Globus pallidus (tissue), 1 donor: Measurements from ENCODE around the gene CAPN11.

Experiments
- DNase-seq: peaks from one replicate; pipeline ENCODE4 v3.0.0-alpha.2; 2015; ENCODE audit warnings: low spot score

The CAPN11 gene

GRCh38 chr6:44214307-44214706 lies 55.7 kb downstream of the CAPN11 start:
- DNase-seq: no peak

GRCh38 chr6:44216677-44217331 lies 58.2 kb downstream of the CAPN11 start, which contains the start of gene MYMX:
TSS of gene MYMX (plus strand) at chr6:44216926. CDS start at chr6:44217472, 546 bp downstream.
- DNase-seq: no peak

- DNase-seq: no peak
These were observed 58.9 kb downstream of the CAPN11 start for GRCh38 chr6:44217332-44218143.

GRCh38 chr6:44219053-44219814 lies 60.6 kb downstream of the CAPN11 start:
- DNase-seq: peak; percentile 48

GRCh38 chr6:44219815-44220784 lies 61.5 kb downstream of the CAPN11 start:
- DNase-seq: no peak

- no peak for DNase-seq
These were observed 62.3 kb downstream of the CAPN11 start for GRCh38 chr6:44220913-44221290.

GRCh38 chr6:44221291-44221960 lies 62.8 kb downstream of the CAPN11 start:
- peak; percentile 78 for DNase-seq

- DNase-seq: no peak
These were observed 63.3 kb downstream of the CAPN11 start for GRCh38 chr6:44221961-44222335.

GRCh38 chr6:44222486-44223318 lies 64.1 kb downstream of the CAPN11 start:
- DNase-seq: no peak

- peak; percentile 55 for DNase-seq
These were observed 64.9 kb downstream of the CAPN11 start, which contains the start of gene SLC29A1 for GRCh38 chr6:44223319-44224028. TSS of gene SLC29A1 (plus strand) at chr6:44223595. CDS start at chr6:44227314, 3,719 bp downstream.

- DNase-seq: no peak
These were observed 65.7 kb downstream of the CAPN11 start for GRCh38 chr6:44224029-44224964.

- no peak for DNase-seq
These were observed 66.3 kb downstream of the CAPN11 start for GRCh38 chr6:44224965-44225305.

GRCh38 chr6:44225579-44226325 lies 67.1 kb downstream of the CAPN11 start:
- no peak for DNase-seq

GRCh38 chr6:44226368-44227147 lies 67.9 kb downstream of the CAPN11 start:
- no peak for DNase-seq

GRCh38 chr6:44227148-44227793 lies 68.7 kb downstream of the CAPN11 start:
- no peak for DNase-seq

GRCh38 chr6:44228031-44228430 lies 69.4 kb downstream of the CAPN11 start:
- no peak for DNase-seq
